ENCODE measurements around the gene FAM120A.

- TF ChIP-seq POLR2AphosphoS5 (IDR thresholded peaks at IDR 0.05) (no peak), POLR2A (IDR thresholded peaks at IDR 0.05) (no peak), CTCF (IDR thresholded peaks at IDR 0.05) (no peak), EP300 (IDR thresholded peaks at IDR 0.05) (no peak)
Measured at GRCh38 chr9:93610206-93610605, 158.7 kb downstream of the FAM120A start.
